Keratinocyte (primary cell): ENCODE measurements around the gene MORF4L1. TPM values are rescaled to one million over a fixed set of nuclear protein-coding genes. Genes with fewer than 3 reads are reported as not detected.

ENCODE experiments used
- DNase-seq: peaks from one replicate; pipeline ENCODE4 v3.0.0-alpha.2; 2011; ENCODE audit warnings: low read depth, missing footprints, low spot score
- FAIRE-seq: peaks from 2 replicates; lab custom pipeline; 2011; peaks lifted over from hg19 to GRCh38; lab: Jason Lieb, UNC
- H2AFZ ChIP-seq: 2 replicates; pipeline ENCODE4 v1.6.0; 2012; ENCODE audit warnings: low read length, control low read depth, inconsistent platforms; ENCODE audit not compliant: control insufficient read depth
- H3K27ac ChIP-seq: 2 replicates; pipeline ENCODE4 v1.5.1; 2011; ENCODE audit warnings: low read length; ENCODE audit not compliant: control insufficient read depth, insufficient read depth
- H3K27me3 ChIP-seq: 3 replicates; pipeline ENCODE4 v1.6.0; 2011; ENCODE audit warnings: low read length; ENCODE audit not compliant: control insufficient read depth, insufficient read depth; ENCODE audit errors: extremely low read depth
- H3K36me3 ChIP-seq, 2 experiments: 2 replicates in 1 of 2; 3 replicates in 1 of 2; pipeline ENCODE4 v1.5.1; 2011; ENCODE audit warnings: low read length in 2 of 2, mild to moderate bottlenecking in 1 of 2; ENCODE audit not compliant: control insufficient read depth in 2 of 2, insufficient read depth in 2 of 2; ENCODE audit errors: extremely low read depth in 1 of 2
- H3K4me1 ChIP-seq: 3 replicates; pipeline ENCODE4 v1.5.1; 2011; ENCODE audit warnings: low read length; ENCODE audit not compliant: control insufficient read depth, insufficient read depth; ENCODE audit errors: extremely low read depth
- H3K4me2 ChIP-seq: 3 replicates; pipeline ENCODE4 v1.6.0; 2011; ENCODE audit warnings: low read depth, low read length; ENCODE audit not compliant: control insufficient read depth, insufficient read depth; ENCODE audit errors: extremely low read depth
- H3K4me3 ChIP-seq, 3 experiments: fragments of 200-600 bp in 1 of 3; sonication (generic) in 1 of 3; 2 replicates in 2 of 3; 3 replicates in 1 of 3; pipeline ENCODE4 v1.5.1; 2011 to 2016; ENCODE audit warnings: low read length in 3 of 3, mild to moderate bottlenecking in 3 of 3, control low read depth in 2 of 3, inconsistent platforms in 1 of 3, low read depth in 1 of 3, mixed read lengths in 1 of 3, mixed run types in 1 of 3, moderate library complexity in 1 of 3; ENCODE audit not compliant: control insufficient read depth in 2 of 3, insufficient read depth in 2 of 3; ENCODE audit errors: extremely low read depth in 1 of 3
- H3K79me2 ChIP-seq: 2 replicates; pipeline ENCODE4 v1.6.0; 2012; ENCODE audit warnings: low read length; ENCODE audit not compliant: control insufficient read depth, insufficient read depth
- H3K9ac ChIP-seq: 3 replicates; pipeline ENCODE4 v1.6.0; 2011; ENCODE audit warnings: low read length; ENCODE audit not compliant: control insufficient read depth, insufficient read depth; ENCODE audit errors: extremely low read depth
- H3K9me1 ChIP-seq: 3 replicates; pipeline ENCODE4 v1.6.0; 2011; ENCODE audit warnings: low read length; ENCODE audit not compliant: control insufficient read depth, insufficient read depth; ENCODE audit errors: extremely low read depth
- H3K9me3 ChIP-seq: 2 replicates; pipeline ENCODE4 v1.5.1; 2012; ENCODE audit warnings: low read depth, low read length; ENCODE audit not compliant: control insufficient read depth
- H4K20me1 ChIP-seq: 3 replicates; pipeline ENCODE4 v1.6.0; 2011; ENCODE audit warnings: low read length; ENCODE audit not compliant: control insufficient read depth, insufficient read depth; ENCODE audit errors: extremely low read depth
- EZH2 ChIP-seq: IDR thresholded peaks from one replicate; pipeline ENCODE4 v1.6.1; 2012; ENCODE audit warnings: inconsistent platforms, mild to moderate bottlenecking, low read length, moderate library complexity
- dilution Hi-C: fragments of 300-500 bp; cut with MboI; formaldehyde crosslinking; loops from one replicate; pipeline ENCODE4 v1.7.0; 2020; ENCODE audit warnings: low sequenced_read_pairs; ENCODE audit not compliant: extremely low pct_ligation_motif_present
- polyA plus RNA-seq, 5 experiments: library from polyadenylated mRNA; depleted of rRNA in 3 of 5; stranded (reverse) in 3 of 5; stranded (forward) in 1 of 5; unstranded in 1 of 5; fragments of >200 nt; gene quantifications; 1 replicate in 1 of 5; 2 replicates in 3 of 5; 3 replicates in 1 of 5; pipeline versions ENCODE4 v1.2.1 to v1.2.3, GENCODE V29; 2011 to 2012; ENCODE audit warnings: missing spikeins in 2 of 5, low read depth in 1 of 5, low replicate concordance in 1 of 5
- TF ChIP-seq, protein P1 (sequence below), 3 experiments: IDR thresholded peaks in 1 of 3; conservative IDR thresholded peaks in 1 of 3; optimal IDR thresholded peaks in 1 of 3; 2 replicates in 2 of 3; 3 replicates in 1 of 3; pipeline versions ENCODE3 to v1.5.1; 2011; ENCODE audit warnings: low read length in 3 of 3, mild to moderate bottlenecking in 3 of 3, moderate library complexity in 2 of 3, control low read depth in 1 of 3, inconsistent platforms in 1 of 3; ENCODE audit not compliant: insufficient read depth in 2 of 3; ENCODE audit errors: extremely low read depth in 1 of 3

The MORF4L1 gene
- polyA plus RNA-seq, 1 donor (not counting 4 experiments of a cell fraction or from before 2014, with no cell fraction given): 281 TPM

DNA sequence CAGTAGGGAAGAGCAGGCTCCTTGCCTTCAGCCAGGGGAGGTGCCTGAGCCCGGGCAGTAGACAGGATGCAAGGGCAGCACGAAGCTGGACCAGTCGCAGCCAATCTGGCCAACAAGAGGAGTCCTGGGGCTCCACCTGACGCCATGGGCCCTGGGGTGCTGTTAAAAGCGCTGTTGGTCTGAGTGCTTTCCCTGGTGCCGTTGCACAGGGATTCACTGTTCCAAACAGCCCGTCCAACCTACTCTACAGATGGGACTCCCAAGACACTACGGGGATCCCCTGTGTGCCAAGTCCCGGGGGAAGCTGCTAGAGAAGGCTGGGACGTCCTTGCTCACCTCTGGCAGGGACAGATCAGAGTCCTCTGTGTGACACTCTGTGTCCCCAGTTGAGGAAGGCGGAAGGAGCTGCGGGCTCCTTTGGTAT is 71.5 kb downstream of the MORF4L1 start:
- Histone ChIP-seq H3K4me3 (peak overlapping the region in 2 of 3 experiments; percentile 29 to 42), H3K9me3 (no peaks in the 10 kb centered on the region), H3K36me3 (no peaks in the 10 kb centered on the region), H4K20me1 (no peaks in the 10 kb centered on the region), H3K4me2 (peak overlapping the region; percentile 67), H3K9ac (no peak overlapping the region), H3K27me3 (peaks cover 25% of the 10 kb centered on the region), H3K27ac (no peak overlapping the region), H3K4me1 (peaks cover 1% of the 10 kb centered on the region), H3K9me1 (no peaks in the 10 kb centered on the region), H3K79me2 (no peaks in the 10 kb centered on the region), H2AFZ (no peak overlapping the region)
- dilution Hi-C loops: no loop called here
- DNase-seq (no peak), FAIRE-seq (no peak)
- TF ChIP-seq EZH2: no peak
- TF ChIP-seq, protein P1, sequence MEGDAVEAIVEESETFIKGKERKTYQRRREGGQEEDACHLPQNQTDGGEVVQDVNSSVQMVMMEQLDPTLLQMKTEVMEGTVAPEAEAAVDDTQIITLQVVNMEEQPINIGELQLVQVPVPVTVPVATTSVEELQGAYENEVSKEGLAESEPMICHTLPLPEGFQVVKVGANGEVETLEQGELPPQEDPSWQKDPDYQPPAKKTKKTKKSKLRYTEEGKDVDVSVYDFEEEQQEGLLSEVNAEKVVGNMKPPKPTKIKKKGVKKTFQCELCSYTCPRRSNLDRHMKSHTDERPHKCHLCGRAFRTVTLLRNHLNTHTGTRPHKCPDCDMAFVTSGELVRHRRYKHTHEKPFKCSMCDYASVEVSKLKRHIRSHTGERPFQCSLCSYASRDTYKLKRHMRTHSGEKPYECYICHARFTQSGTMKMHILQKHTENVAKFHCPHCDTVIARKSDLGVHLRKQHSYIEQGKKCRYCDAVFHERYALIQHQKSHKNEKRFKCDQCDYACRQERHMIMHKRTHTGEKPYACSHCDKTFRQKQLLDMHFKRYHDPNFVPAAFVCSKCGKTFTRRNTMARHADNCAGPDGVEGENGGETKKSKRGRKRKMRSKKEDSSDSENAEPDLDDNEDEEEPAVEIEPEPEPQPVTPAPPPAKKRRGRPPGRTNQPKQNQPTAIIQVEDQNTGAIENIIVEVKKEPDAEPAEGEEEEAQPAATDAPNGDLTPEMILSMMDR (optimal IDR thresholded peaks at IDR 0.05 in 1 of 3, IDR thresholded peaks at IDR 0.05 in 1 of 3, conservative IDR thresholded peaks at IDR 0.05 in 1 of 3; ENCODE audit: extremely low read depth in 1 of 3, insufficient read depth in 2 of 3, low read length in 3 of 3): no peak

DNA sequence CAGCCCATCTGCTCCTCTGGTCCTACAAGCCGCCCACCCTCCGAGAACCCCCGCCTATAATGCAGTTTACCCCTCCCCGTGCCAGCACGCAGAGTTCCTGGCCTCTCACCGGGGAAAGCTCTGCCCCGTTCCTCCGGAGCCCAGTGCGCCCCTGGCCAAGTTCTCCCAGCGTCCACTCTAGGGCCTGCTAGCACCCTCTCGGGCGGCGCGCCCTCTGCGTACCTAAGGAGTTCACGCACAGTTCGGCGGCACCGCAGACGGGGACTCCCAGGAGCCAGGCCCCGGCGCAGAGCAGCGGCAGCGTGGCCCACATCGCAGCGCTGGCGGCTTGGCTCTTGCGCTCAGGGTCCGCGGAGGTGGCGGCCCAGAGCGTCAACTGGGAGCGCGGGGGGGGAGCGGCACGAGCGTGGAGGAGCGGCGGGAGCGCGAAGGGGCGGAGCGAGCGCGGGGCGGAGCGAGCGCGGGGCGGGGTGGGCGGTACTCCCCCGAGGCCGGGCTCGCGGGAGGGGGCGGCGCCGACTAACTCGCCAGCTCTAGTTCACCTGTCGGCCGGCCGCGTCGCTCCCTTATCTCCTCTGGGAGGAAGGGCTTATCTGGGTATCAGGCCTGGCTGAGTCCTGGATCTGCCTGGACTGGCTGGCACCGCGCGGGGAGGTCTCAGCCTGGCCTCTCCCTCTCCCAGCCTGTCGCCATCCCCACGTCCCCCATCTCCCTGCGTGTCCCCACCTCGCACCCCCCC is 72.1 kb downstream of the MORF4L1 start, which contains the start of gene CTSH:
TSS of gene CTSH (minus strand) at position 378 of the 739 bp plus-strand sequence. CDS start at position 313, 65 bp downstream.
- no peak within 1 kb of the TSS for H3K27ac ChIP-seq
- TF ChIP-seq EZH2: no peak
- TF ChIP-seq, protein P1 (optimal IDR thresholded peaks at IDR 0.05 in 1 of 3, IDR thresholded peaks at IDR 0.05 in 1 of 3, conservative IDR thresholded peaks at IDR 0.05 in 1 of 3; ENCODE audit: extremely low read depth in 1 of 3, insufficient read depth in 2 of 3, low read length in 3 of 3): no peak
- H3K9ac ChIP-seq: no peak within 1 kb of the TSS
- no peak for FAIRE-seq
- no peaks in the 10 kb centered on the region for H3K36me3 ChIP-seq
- H3K79me2 ChIP-seq: no peaks in the 10 kb centered on the region
- peak within 1 kb of the TSS; percentile 67 for H3K4me2 ChIP-seq
- no peaks in the 10 kb centered on the region for H3K9me1 ChIP-seq
- peak within 1 kb of the TSS; percentile 82 for H2AFZ ChIP-seq
- H3K4me3 ChIP-seq: peak within 1 kb of the TSS; percentile 24 to 42 (median 29)
- H4K20me1 ChIP-seq: no peaks in the 10 kb centered on the region
- H3K9me3 ChIP-seq: no peaks in the 10 kb centered on the region
- peak; percentile 26 for DNase-seq
- dilution Hi-C loops: no loop called here
- peaks cover 25% of the 10 kb centered on the region for H3K27me3 ChIP-seq
- H3K4me1 ChIP-seq: peaks cover 3% of the 10 kb centered on the region
